GM19438 (cell line): ENCODE results near the gene VIT.

ENCODE experiments used
- ATAC-seq: cut with Tn5 transposase; IDR thresholded peaks from one replicate; pipeline ENCODE4 v1.9.1; 2021; ENCODE audit warnings: low read depth; ENCODE audit not compliant: unreplicated experiment

VIT gene

GRCh38 chr2:36849265-36849664 is 152.8 kb downstream of the VIT start:
- ATAC-seq = no peak

GRCh38 chr2:36854241-36854640 is 157.7 kb downstream of the VIT start:
- no peak for ATAC-seq

GRCh38 chr2:36855429-36855828 is 158.9 kb downstream of the VIT start:
- ATAC-seq = no peak

- no peak for ATAC-seq
Observed at GRCh38 chr2:36857713-36858112, 161.2 kb downstream of the VIT start.

- no peak for ATAC-seq
Observed at GRCh38 chr2:36858551-36859365, 162.3 kb downstream of the VIT start.

- no peak for ATAC-seq
Observed at GRCh38 chr2:36859366-36859792, 162.9 kb downstream of the VIT start.

- no peak for ATAC-seq
Observed at GRCh38 chr2:36861896-36862295, 165.4 kb downstream of the VIT start.
